C4-2B (cell line): ENCODE results near the gene B3GALT6.

Source experiments
- ZFX ChIP-seq: fragments of 450-650 bp; IDR thresholded peaks from 2 replicates; pipeline ENCODE4 v1.6.1; 2017
- TF ChIP-seq, protein P1 (sequence below): fragments of 450-650 bp; conservative IDR thresholded peaks from 2 replicates; pipeline ENCODE4 v1.5.1; 2017; ENCODE audit warnings: mild to moderate bottlenecking

DNA sequence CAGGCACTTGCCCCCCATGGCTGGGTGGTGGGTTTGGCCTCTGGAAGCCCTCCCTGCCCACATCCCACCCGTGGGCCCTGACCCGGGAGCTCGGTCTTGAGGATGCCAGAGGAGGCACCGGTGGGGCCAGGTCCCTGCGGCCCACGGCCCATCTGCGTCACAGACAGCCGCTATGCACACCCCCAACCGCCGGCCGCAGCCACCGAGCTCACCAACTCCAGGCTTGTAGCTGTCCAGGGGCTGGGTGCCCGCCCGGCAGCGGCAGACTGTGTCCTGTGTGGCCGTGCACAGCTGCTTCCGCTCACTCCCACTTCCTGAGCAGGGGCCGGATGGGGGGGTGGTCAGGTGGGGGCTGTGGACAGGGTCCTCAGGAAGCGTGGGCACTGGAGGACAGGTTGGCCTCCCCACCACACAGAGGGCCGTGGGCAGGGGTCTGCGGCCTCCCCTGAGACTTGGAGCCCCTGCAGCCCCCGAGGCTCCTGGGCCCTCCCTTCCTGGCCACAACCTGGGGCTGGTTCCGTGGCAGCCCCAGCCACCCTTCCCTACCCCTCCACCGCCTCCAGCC lies 19.2 kb upstream of the B3GALT6 start:
- TF ChIP-seq, protein P1, sequence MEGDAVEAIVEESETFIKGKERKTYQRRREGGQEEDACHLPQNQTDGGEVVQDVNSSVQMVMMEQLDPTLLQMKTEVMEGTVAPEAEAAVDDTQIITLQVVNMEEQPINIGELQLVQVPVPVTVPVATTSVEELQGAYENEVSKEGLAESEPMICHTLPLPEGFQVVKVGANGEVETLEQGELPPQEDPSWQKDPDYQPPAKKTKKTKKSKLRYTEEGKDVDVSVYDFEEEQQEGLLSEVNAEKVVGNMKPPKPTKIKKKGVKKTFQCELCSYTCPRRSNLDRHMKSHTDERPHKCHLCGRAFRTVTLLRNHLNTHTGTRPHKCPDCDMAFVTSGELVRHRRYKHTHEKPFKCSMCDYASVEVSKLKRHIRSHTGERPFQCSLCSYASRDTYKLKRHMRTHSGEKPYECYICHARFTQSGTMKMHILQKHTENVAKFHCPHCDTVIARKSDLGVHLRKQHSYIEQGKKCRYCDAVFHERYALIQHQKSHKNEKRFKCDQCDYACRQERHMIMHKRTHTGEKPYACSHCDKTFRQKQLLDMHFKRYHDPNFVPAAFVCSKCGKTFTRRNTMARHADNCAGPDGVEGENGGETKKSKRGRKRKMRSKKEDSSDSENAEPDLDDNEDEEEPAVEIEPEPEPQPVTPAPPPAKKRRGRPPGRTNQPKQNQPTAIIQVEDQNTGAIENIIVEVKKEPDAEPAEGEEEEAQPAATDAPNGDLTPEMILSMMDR = no peak
- no peak for TF ChIP-seq ZFX
